GM12873 (cell line): Measurements from ENCODE around the gene C8A.

Source experiments
- TF ChIP-seq, protein P1 (sequence below): IDR thresholded peaks from 2 replicates; pipeline ENCODE4 v1.5.1; 2012; ENCODE audit warnings: low read depth, mild to moderate bottlenecking, moderate library complexity, low read length, control low read depth; ENCODE audit not compliant: insufficient read depth; ENCODE audit errors: missing control alignments

The C8A gene

GRCh38 chr1:56850922-56851321 lies 3.7 kb upstream of the C8A start:
- TF ChIP-seq, protein P1, sequence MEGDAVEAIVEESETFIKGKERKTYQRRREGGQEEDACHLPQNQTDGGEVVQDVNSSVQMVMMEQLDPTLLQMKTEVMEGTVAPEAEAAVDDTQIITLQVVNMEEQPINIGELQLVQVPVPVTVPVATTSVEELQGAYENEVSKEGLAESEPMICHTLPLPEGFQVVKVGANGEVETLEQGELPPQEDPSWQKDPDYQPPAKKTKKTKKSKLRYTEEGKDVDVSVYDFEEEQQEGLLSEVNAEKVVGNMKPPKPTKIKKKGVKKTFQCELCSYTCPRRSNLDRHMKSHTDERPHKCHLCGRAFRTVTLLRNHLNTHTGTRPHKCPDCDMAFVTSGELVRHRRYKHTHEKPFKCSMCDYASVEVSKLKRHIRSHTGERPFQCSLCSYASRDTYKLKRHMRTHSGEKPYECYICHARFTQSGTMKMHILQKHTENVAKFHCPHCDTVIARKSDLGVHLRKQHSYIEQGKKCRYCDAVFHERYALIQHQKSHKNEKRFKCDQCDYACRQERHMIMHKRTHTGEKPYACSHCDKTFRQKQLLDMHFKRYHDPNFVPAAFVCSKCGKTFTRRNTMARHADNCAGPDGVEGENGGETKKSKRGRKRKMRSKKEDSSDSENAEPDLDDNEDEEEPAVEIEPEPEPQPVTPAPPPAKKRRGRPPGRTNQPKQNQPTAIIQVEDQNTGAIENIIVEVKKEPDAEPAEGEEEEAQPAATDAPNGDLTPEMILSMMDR, result no peak

GRCh38 chr1:56852476-56852875 lies 2.1 kb upstream of the C8A start:
- TF ChIP-seq, protein P1, result no peak

DNA sequence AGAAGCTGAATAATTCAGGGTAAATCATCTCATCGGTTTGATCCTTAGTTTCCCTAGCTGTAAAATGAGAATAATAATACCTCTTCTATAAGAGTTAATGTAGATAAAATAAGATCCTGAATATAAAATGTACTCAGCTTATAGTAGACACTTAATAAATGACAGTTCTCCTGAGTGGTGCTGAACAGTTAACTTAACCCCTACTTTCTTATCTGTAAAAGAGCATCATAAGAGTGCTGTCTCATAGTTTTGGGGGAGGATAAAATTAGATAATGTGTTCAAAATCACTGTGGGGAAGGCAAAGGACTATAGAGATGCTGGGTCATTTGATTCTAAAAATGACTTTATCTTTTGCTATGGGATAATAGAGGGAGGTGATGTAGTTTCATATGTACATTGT lies 593 bp downstream of the C8A start:
- TF ChIP-seq, protein P1, result no peak

GRCh38 chr1:56856186-56856585 lies 1.6 kb downstream of the C8A start:
- TF ChIP-seq, protein P1, result no peak

GRCh38 chr1:56859287-56859686 lies 4.7 kb downstream of the C8A start:
- TF ChIP-seq, protein P1, result no peak

DNA sequence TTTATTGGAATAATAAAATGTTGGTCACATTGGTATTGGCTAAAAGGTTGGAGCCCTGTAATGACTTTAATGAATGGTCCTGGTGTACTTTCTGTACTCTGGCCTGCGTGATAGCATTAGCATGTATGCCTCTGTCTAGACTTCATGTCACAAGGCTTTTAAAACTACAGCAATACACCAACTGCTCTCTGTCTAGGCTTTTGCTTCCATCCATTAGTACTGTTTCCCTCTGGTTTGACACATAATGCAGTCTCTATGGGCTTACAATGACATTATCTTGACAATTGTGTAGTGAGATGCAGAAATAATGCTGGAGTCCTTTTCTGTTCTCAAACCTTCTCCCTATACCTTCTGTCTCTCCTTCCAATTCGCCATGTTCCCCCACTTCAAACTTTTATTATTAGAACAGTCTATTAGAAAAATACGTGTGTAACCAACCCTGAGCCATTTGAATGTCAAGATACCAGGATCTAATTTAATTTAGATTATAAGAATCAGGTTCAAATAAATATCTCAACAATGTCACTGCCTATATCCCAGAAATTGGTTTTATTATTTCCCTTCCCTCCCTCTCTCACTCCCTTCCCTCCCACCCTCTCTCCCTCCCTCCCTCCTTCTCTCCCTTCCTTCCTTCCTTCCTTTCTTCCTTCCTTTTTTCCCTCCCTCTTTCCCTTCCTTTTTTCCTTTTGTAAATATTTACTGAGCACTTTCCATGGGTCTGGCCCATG lies 8.8 kb downstream of the C8A start:
- TF ChIP-seq, protein P1, result no peak

- TF ChIP-seq, protein P1, result no peak
Observed at GRCh38 chr1:56864430-56864829, 9.8 kb downstream of the C8A start.
